RWPE2 (cell line): Measurements from ENCODE around the gene SLC16A10.
A peak's percentile ranks its signal among the peaks of the same experiment; 100 is the strongest.

Experiments used
- ATAC-seq: fragments of 200-7000 bp; cut with Tn5 transposase; 3 replicates; pipeline ENCODE4 v1.9.1; 2021; ENCODE audit warnings: low read depth
- DNase-seq: peaks from one replicate; pipeline ENCODE4 v3.0.0-alpha.2; 2020; ENCODE audit warnings: low spot score
- H3K27ac ChIP-seq: fragments of 450-650 bp; 2 replicates; pipeline ENCODE4 v1.5.1; 2017; ENCODE audit warnings: mild to moderate bottlenecking; ENCODE audit not compliant: poor library complexity, severe bottlenecking
- H3K27me3 ChIP-seq: fragments of 250-450 bp; sonication (Bioruptor Pico); 2 replicates; pipeline ENCODE4 v1.5.1; 2021; ENCODE audit warnings: mild to moderate bottlenecking, moderate library complexity; ENCODE audit not compliant: insufficient read depth, poor library complexity, severe bottlenecking
- H3K36me3 ChIP-seq: fragments of 250-450 bp; sonication (Bioruptor Pico); 2 replicates; pipeline ENCODE4 v1.5.1; 2020; ENCODE audit warnings: low read depth, mild to moderate bottlenecking, moderate library complexity
- H3K4me1 ChIP-seq: fragments of 250-450 bp; sonication (Bioruptor Pico); 2 replicates; pipeline ENCODE4 v1.5.1; 2021; ENCODE audit warnings: mild to moderate bottlenecking, moderate library complexity; ENCODE audit not compliant: insufficient read depth, poor library complexity, severe bottlenecking
- H3K4me3 ChIP-seq: fragments of 250-450 bp; sonication (Bioruptor Pico); 2 replicates; pipeline ENCODE4 v1.5.1; 2021; ENCODE audit warnings: mild to moderate bottlenecking, moderate library complexity; ENCODE audit not compliant: severe bottlenecking
- H3K9me3 ChIP-seq: fragments of 250-450 bp; sonication (Bioruptor Pico); 2 replicates; pipeline ENCODE4 v1.5.1; 2021; ENCODE audit warnings: mild to moderate bottlenecking, moderate library complexity; ENCODE audit not compliant: severe bottlenecking
- TF ChIP-seq, protein P1 (sequence below): fragments of 450-650 bp; IDR thresholded peaks from one replicate; pipeline ENCODE4 v1.5.1; 2017; ENCODE audit warnings: mild to moderate bottlenecking, moderate library complexity; ENCODE audit not compliant: poor library complexity, severe bottlenecking

Gene SLC16A10

DNA sequence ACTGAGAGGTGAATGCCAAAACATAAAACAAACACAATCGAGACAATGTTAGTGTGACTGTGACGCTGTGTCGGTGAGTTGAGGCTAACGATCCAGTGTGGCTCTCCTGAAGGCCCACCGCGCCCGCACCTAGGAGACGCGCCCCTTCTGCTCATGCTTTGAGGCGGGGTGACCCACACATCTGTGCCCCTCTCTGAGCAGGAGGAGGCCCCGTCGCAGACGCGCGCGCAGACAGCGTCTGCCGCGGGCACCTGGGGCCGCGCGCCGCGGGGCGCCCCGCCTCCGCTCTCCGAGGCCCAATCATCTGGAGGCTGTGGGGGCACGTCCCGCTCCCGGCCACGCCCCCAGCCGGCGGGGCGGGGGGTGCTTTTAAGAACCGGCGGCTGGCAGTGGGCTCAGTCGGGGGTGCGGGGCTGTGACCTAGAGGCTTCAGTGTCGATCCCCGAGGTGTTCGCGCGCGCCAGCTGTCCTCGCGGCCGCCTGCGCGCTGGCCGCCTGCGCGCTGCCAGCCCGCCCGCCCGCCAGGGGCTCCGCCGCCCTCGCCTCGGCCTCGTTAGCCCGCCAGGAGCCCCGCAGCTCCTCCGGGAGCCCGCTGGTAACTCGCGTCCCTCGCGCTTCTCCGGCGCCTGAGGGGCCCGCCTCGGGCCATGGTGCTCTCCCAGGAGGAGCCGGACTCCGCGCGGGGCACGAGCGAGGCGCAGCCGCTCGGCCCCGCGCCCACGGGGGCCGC lies at the start of gene SLC16A10:
SLC16A10 (plus strand) TSS at position 398 of the 730 bp plus-strand sequence; CDS start at position 648, 250 bp downstream.
- DNase-seq: no peak
- Histone ChIP-seq H3K36me3 (no peaks in the 10 kb centered on the region), H3K4me3 (peak within 1 kb of the TSS; percentile 43), H3K27me3 (peaks cover 41% of the 10 kb centered on the region), H3K9me3 (no peaks in the 10 kb centered on the region), H3K27ac (no peak within 1 kb of the TSS), H3K4me1 (no peaks in the 10 kb centered on the region)
- TF ChIP-seq, protein P1, sequence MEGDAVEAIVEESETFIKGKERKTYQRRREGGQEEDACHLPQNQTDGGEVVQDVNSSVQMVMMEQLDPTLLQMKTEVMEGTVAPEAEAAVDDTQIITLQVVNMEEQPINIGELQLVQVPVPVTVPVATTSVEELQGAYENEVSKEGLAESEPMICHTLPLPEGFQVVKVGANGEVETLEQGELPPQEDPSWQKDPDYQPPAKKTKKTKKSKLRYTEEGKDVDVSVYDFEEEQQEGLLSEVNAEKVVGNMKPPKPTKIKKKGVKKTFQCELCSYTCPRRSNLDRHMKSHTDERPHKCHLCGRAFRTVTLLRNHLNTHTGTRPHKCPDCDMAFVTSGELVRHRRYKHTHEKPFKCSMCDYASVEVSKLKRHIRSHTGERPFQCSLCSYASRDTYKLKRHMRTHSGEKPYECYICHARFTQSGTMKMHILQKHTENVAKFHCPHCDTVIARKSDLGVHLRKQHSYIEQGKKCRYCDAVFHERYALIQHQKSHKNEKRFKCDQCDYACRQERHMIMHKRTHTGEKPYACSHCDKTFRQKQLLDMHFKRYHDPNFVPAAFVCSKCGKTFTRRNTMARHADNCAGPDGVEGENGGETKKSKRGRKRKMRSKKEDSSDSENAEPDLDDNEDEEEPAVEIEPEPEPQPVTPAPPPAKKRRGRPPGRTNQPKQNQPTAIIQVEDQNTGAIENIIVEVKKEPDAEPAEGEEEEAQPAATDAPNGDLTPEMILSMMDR: no peak
- ATAC-seq: peak; percentile 78

- DNase-seq (no peak), ATAC-seq (no peak)
- H3K9me3 ChIP-seq: no peaks in the 10 kb centered on the region
- no peaks in the 10 kb centered on the region for H3K36me3 ChIP-seq
- H3K4me1 ChIP-seq: no peaks in the 10 kb centered on the region
- H3K4me3 ChIP-seq: no peak overlapping the region
- H3K27me3 ChIP-seq: no peaks in the 10 kb centered on the region
- TF ChIP-seq, protein P1: no peak
- H3K27ac ChIP-seq: no peak overlapping the region
Measured at GRCh38 chr6:111038534-111039252, 48.6 kb upstream of the SLC16A10 start.

DNA sequence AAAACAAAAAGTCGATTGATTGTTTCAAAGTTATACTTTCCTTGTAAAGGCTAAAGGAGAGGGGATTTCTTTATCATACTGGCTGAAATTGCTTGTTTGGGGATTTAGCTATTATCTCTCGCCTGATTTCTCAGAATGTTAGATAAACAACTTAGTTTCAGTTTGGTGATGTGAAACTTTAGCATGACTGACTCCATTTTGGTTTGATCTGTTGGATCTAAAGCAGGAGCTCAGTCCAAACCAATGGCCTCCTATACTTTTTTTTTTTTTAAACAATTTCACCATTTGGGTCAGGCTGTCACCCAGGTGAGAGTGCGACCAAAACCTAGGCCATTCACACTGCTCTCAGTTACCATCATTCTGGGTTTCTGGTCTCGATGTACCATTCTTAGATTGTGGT lies 45.4 kb upstream of the SLC16A10 start:
- ATAC-seq (no peak), DNase-seq (no peak)
- TF ChIP-seq, protein P1: no peak
- Histone ChIP-seq H3K27me3 (no peaks in the 10 kb centered on the region), H3K4me1 (no peaks in the 10 kb centered on the region), H3K36me3 (no peaks in the 10 kb centered on the region), H3K9me3 (no peaks in the 10 kb centered on the region), H3K4me3 (no peak overlapping the region), H3K27ac (no peak overlapping the region)

DNA sequence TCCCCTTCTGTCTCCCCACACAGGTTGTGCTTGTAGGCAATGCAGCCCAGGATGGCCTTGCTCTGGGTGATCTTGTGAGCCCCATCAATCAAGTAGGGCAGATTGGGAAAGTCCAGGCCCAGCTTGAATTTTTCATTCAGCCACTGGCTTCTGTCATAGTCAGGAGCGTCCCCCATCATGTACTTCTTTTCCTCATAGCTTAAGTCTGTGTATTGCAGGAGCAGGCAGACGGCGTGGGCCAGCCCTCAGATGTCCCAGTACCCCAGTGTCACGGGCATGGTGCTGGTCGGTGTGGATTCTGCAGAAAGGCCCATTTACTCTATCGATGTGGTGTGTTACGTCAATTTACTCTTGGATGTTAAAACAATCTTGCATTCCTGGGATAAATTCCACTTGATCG lies 40.1 kb upstream of the SLC16A10 start:
- DNase-seq (no peak), ATAC-seq (no peak)
- Histone ChIP-seq H3K4me1 (no peaks in the 10 kb centered on the region), H3K9me3 (no peaks in the 10 kb centered on the region), H3K4me3 (no peak overlapping the region), H3K27me3 (no peaks in the 10 kb centered on the region), H3K36me3 (no peaks in the 10 kb centered on the region), H3K27ac (no peak overlapping the region)
- TF ChIP-seq, protein P1: no peak
